CD14-positive monocyte (primary cell): Measurements from ENCODE around the gene LONRF2. TPM values are rescaled to one million over a fixed set of nuclear protein-coding genes. Genes with fewer than 3 reads are reported as not detected.

Experiments used
- DNase-seq, 3 donors: peaks; one replicate each; pipeline ENCODE4 v3.0.0-alpha.2; 2011 to 2022
- H2AFZ ChIP-seq: 2 replicates; pipeline ENCODE4 v1.6.0; 2012; ENCODE audit warnings: mild to moderate bottlenecking, low read depth, low read length, inconsistent platforms; ENCODE audit not compliant: insufficient read depth, poor library complexity, severe bottlenecking
- H3K27ac ChIP-seq, 2 donors: 1 replicate in 1 of 2; 2 replicates in 1 of 2; pipeline ENCODE4 v1.5.1; 2012 to 2013; ENCODE audit warnings: low read length in 2 of 2, control low read depth in 1 of 2, inconsistent platforms in 1 of 2, low read depth in 1 of 2, mild to moderate bottlenecking in 1 of 2
- H3K27me3 ChIP-seq, 2 donors: one replicate each; pipeline versions ENCODE4 v1.6.0 to v1.6.1; 2011 to 2013; ENCODE audit warnings: low read length in 2 of 2; ENCODE audit not compliant: control insufficient read depth in 2 of 2, insufficient read depth in 2 of 2
- H3K36me3 ChIP-seq, 2 donors: replicated peaks in 1 of 2; 1 replicate in 1 of 2; 2 replicates in 1 of 2; pipeline versions ENCODE4 v1.5.1 to v1.6.1; 2012 to 2013; ENCODE audit warnings: low read length in 2 of 2, control low read depth in 1 of 2, inconsistent platforms in 1 of 2, mild to moderate bottlenecking in 1 of 2; ENCODE audit not compliant: insufficient read depth in 2 of 2, control insufficient read depth in 1 of 2
- H3K4me1 ChIP-seq, 2 donors: 1 replicate in 1 of 2; 2 replicates in 1 of 2; pipeline versions ENCODE4 v1.5.1 to v1.6.1; 2012 to 2013; ENCODE audit warnings: low read length in 2 of 2, control low read depth in 1 of 2, inconsistent platforms in 1 of 2, mild to moderate bottlenecking in 1 of 2, moderate library complexity in 1 of 2; ENCODE audit not compliant: insufficient read depth in 2 of 2, control insufficient read depth in 1 of 2
- H3K4me2 ChIP-seq: replicated peaks from 2 replicates; pipeline ENCODE3; 2012; ENCODE audit warnings: low read length, moderate library complexity, mild to moderate bottlenecking; ENCODE audit not compliant: poor library complexity, severe bottlenecking; ENCODE audit errors: extremely low read depth
- H3K4me3 ChIP-seq, 3 experiments: fragments of 200-600 bp in 1 of 3; sonication (generic) in 1 of 3; replicated peaks in 1 of 3; 1 replicate in 2 of 3; 2 replicates in 1 of 3; pipeline ENCODE4 v1.5.1; 2011 to 2013; ENCODE audit warnings: low read length in 3 of 3, mild to moderate bottlenecking in 3 of 3, control low read depth in 2 of 3, low read depth in 2 of 3, inconsistent platforms in 1 of 3, moderate library complexity in 1 of 3
- H3K79me2 ChIP-seq: 2 replicates; pipeline ENCODE4 v1.6.0; 2012; ENCODE audit warnings: mild to moderate bottlenecking, control low read depth, inconsistent platforms, low read length, moderate library complexity; ENCODE audit not compliant: insufficient read depth
- H3K9ac ChIP-seq: 2 replicates; pipeline ENCODE4 v1.6.0; 2017; ENCODE audit warnings: low read length, mild to moderate bottlenecking; ENCODE audit not compliant: insufficient read depth, poor library complexity, severe bottlenecking
- H3K9me3 ChIP-seq, 2 donors: replicated peaks in 1 of 2; 1 replicate in 1 of 2; 2 replicates in 1 of 2; pipeline versions ENCODE4 v1.5.1 to v1.6.1; 2012 to 2013; ENCODE audit warnings: low read length in 2 of 2, control low read depth in 1 of 2; ENCODE audit not compliant: control insufficient read depth in 1 of 2, insufficient read depth in 1 of 2
- H4K20me1 ChIP-seq: 2 replicates; pipeline ENCODE4 v1.6.0; 2012; ENCODE audit warnings: mild to moderate bottlenecking, low read length, control low read depth, moderate library complexity; ENCODE audit not compliant: insufficient read depth
- H3K27ac Mint-ChIP-seq, 7 donors: one replicate each; pipeline ENCODE4 v1.8.0; 2020; ENCODE audit warnings: mild to moderate bottlenecking in 7 of 7, mixed read lengths in 7 of 7, moderate library complexity in 6 of 7, inconsistent platforms in 2 of 7
- H3K27me3 Mint-ChIP-seq, 3 donors: one replicate each; pipeline ENCODE4 v1.8.0; 2021 to 2022; ENCODE audit warnings: low read depth in 3 of 3, mild to moderate bottlenecking in 3 of 3, mixed read lengths in 3 of 3, moderate library complexity in 3 of 3, inconsistent platforms in 1 of 3
- H3K36me3 Mint-ChIP-seq, 2 donors: one replicate each; pipeline ENCODE4 v1.8.0; 2020; ENCODE audit warnings: mixed read lengths in 2 of 2, inconsistent platforms in 1 of 2, mild to moderate bottlenecking in 1 of 2
- H3K4me1 Mint-ChIP-seq: one replicate; pipeline ENCODE4 v1.8.0; 2020; ENCODE audit warnings: mild to moderate bottlenecking, mixed read lengths
- H3K4me3 Mint-ChIP-seq, 2 donors: one replicate each; pipeline ENCODE4 v1.8.0; 2020; ENCODE audit warnings: mild to moderate bottlenecking in 2 of 2, mixed read lengths in 2 of 2, moderate library complexity in 1 of 2
- H3K9me3 Mint-ChIP-seq, 7 donors: one replicate each; pipeline ENCODE4 v1.8.0; 2020 to 2022; ENCODE audit warnings: mixed read lengths in 7 of 7, mild to moderate bottlenecking in 6 of 7, moderate library complexity in 6 of 7, inconsistent platforms in 2 of 7
- WGBS: methylation state at CpG from one replicate; pipeline ENCODE4 v1.1.5; 2013; ENCODE audit warnings: missing lambda C conversion rate; ENCODE audit not compliant: insufficient coverage; 5-methylcytosine and 5-hydroxymethylcytosine counted together
- intact Hi-C, 2 donors: fragments of 100-400 bp; cut with micrococcal nuclease; formaldehyde crosslinking; loops; one replicate each; pipeline versions ENCODE4 v1.15.0 to v1.15.1; 2023
- polyA plus RNA-seq, 3 donors: library from polyadenylated mRNA; depleted of rRNA in 1 of 3; unstranded in 2 of 3; stranded (reverse) in 1 of 3; fragments of 300-500 nt in 2 of 3; fragments of >200 nt in 1 of 3; fragmentation: Illumina TruSeq in 2 of 3; gene quantifications; 1 replicate in 2 of 3; 2 replicates in 1 of 3; pipeline ENCODE4 v1.2.3, GENCODE V29; 2012 to 2021
- TF ChIP-seq, protein P1 (sequence below): fragments of 200-600 bp; IDR thresholded peaks from one replicate; pipeline ENCODE4 v1.8.0; 2022; ENCODE audit warnings: antibody characterized with exemption, mild to moderate bottlenecking

LONRF2 gene
- polyA plus RNA-seq, 3 donors, result not detected

DNA sequence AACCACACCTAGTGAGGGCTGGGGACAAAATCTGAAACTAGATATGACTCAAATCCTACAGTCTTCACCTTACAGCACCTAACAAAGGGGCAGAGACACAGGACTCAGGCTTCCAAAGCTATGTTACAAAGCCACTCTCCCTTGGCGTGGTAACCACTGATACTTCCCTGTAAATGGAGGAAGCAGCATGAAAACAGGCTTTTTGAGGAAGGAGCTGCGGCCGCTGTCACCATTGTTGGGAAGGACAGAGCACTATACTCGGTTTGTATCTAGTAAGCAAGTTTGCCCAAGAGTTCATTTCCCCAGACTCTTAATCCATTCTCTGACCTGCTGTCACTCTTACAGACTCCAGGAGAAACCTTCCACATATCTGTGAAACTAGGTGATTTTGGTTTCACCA lies 60.3 kb downstream of the LONRF2 start:
- H3K27ac Mint-ChIP-seq, result peak overlapping the region in 5 of 7 donors; percentile 13 to 76 (median 65)
- peaks cover 0 to 3% (median 2%) of the 10 kb centered on the region in 3 donors for H3K27me3 Mint-ChIP-seq
- no peak overlapping the region for H3K9ac ChIP-seq
- H4K20me1 ChIP-seq, result no peaks in the 10 kb centered on the region
- no peaks in the 10 kb centered on the region for H3K79me2 ChIP-seq
- intact Hi-C loops, result loop anchor here in 1 of 2 donors (5.0 to 10.0 kb wide), 2 partner anchors 113 to 705 kb away; no protein-coding TSS in a partner anchor
- H3K4me3 Mint-ChIP-seq, result peak overlapping the region in 1 of 2 donors; percentile 63
- TF ChIP-seq, protein P1, sequence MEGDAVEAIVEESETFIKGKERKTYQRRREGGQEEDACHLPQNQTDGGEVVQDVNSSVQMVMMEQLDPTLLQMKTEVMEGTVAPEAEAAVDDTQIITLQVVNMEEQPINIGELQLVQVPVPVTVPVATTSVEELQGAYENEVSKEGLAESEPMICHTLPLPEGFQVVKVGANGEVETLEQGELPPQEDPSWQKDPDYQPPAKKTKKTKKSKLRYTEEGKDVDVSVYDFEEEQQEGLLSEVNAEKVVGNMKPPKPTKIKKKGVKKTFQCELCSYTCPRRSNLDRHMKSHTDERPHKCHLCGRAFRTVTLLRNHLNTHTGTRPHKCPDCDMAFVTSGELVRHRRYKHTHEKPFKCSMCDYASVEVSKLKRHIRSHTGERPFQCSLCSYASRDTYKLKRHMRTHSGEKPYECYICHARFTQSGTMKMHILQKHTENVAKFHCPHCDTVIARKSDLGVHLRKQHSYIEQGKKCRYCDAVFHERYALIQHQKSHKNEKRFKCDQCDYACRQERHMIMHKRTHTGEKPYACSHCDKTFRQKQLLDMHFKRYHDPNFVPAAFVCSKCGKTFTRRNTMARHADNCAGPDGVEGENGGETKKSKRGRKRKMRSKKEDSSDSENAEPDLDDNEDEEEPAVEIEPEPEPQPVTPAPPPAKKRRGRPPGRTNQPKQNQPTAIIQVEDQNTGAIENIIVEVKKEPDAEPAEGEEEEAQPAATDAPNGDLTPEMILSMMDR, result no peak
- no peaks in the 10 kb centered on the region for H3K36me3 ChIP-seq
- H3K4me3 ChIP-seq, result peak overlapping the region in 1 of 3 experiments; percentile 30
- no peaks in the 10 kb centered on the region for H3K9me3 ChIP-seq
- peak overlapping the region in 1 of 2 donors; percentile 67 for H3K27ac ChIP-seq
- peak overlapping the region; percentile 55 for H3K4me2 ChIP-seq
- DNase-seq, result peak; percentile 57 to 64 (median 62)
- 0% methylated on average over 4 of the region's 4 CpGs for WGBS
- H3K4me1 ChIP-seq, result peaks cover 22 to 23% of the 10 kb centered on the region in 2 donors
- H3K36me3 Mint-ChIP-seq, result no peaks in the 10 kb centered on the region
- peaks cover 0 to 2% (median 0%) of the 10 kb centered on the region in 7 donors for H3K9me3 Mint-ChIP-seq
- H3K4me1 Mint-ChIP-seq, result peaks cover 25% of the 10 kb centered on the region
- H2AFZ ChIP-seq, result peak overlapping the region; percentile 45
- no peaks in the 10 kb centered on the region for H3K27me3 ChIP-seq

- Histone ChIP-seq H3K9me3 (no peaks in the 10 kb centered on the region), H3K4me3 (peak overlapping the region in 1 of 3 experiments; percentile 30), H3K4me1 (peaks cover 22 to 23% of the 10 kb centered on the region in 2 donors), H2AFZ (peak overlapping the region; percentile 14), H3K9ac (no peak overlapping the region), H3K36me3 (no peaks in the 10 kb centered on the region), H3K4me2 (peak overlapping the region; percentile 55), H4K20me1 (no peaks in the 10 kb centered on the region), H3K27ac (no peak overlapping the region), H3K27me3 (no peaks in the 10 kb centered on the region), H3K79me2 (no peaks in the 10 kb centered on the region)
- H3K4me1 Mint-ChIP-seq, result peaks cover 25% of the 10 kb centered on the region
- intact Hi-C loops, result loop anchor here in 1 of 2 donors (5.0 to 10.0 kb wide), 2 partner anchors 114 to 704 kb away; no protein-coding TSS in a partner anchor
- WGBS, result 93% methylated on average over 10 of the region's 15 CpGs
- H3K27me3 Mint-ChIP-seq, result peaks cover 0 to 3% (median 2%) of the 10 kb centered on the region in 3 donors
- TF ChIP-seq, protein P1, result peak; percentile 48
- H3K9me3 Mint-ChIP-seq, result peaks cover 0 to 2% (median 0%) of the 10 kb centered on the region in 7 donors
- no peaks in the 10 kb centered on the region for H3K36me3 Mint-ChIP-seq
- peak in 2 of 3 donors; percentile 23 to 50 for DNase-seq
- H3K4me3 Mint-ChIP-seq, result peak overlapping the region in 1 of 2 donors; percentile 63
- peak overlapping the region in 3 of 7 donors; percentile 15 to 72 (median 25) for H3K27ac Mint-ChIP-seq
Measured at GRCh38 chr2:100260712-100261620, 61.3 kb downstream of the LONRF2 start.
